Measurements from ENCODE around the gene ATE1.
"Not testable (repeated sequence)": the region's sequence is repeated elsewhere in the genome, so short reads cannot be mapped to it uniquely, and the experiment has no call there.

Gene ATE1

DNA sequence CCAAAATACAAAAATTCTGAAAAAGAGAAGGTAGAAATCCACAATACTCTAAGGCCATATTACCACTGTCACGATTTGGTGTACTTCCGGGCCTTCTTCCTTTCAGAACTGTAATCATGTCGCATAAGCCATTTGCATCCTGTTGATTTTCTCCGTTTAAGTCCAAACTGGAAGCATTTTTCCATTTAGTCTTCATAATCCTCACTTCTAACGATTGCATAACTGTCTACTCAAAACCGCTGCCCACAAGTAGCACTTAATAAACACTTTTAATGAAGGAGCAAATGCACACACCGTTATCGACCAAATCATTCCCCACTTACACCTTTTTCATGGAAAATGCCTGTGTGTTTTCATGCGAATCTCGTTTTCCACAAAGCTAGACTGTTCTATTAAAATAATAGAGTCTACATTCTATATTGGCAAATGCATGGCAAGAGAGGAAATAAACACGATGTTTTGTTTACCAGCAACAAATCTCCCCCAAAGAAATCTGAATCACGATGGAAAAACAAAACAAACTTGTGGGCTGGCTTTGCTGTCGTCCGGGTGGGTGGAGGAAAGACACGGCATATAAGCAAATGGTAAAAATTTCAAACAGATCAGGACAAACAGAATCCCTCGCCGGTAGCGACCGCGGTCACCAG lies 1.0 kb downstream of the ATE1 start:
- Histone ChIP-seq H3K4me3 (ENCODE audit: low read length) (peak overlapping the region; percentile 77), H3K27me3 (ENCODE audit: control insufficient read depth, insufficient read depth, low read length) (no peaks in the 10 kb centered on the region), H3K4me1 (ENCODE audit: control insufficient read depth, insufficient read depth, low read length) (peaks cover 6% of the 10 kb centered on the region), H3K9me3 (ENCODE audit: control insufficient read depth, low read length) (no peaks in the 10 kb centered on the region), H3K36me3 (ENCODE audit: control insufficient read depth, insufficient read depth, low read length) (no peaks in the 10 kb centered on the region), H3K9ac (ENCODE audit: low read length) (peak overlapping the region; percentile 96)

- H3K9me3 ChIP-seq (ENCODE audit: control insufficient read depth, low read length), result no peaks in the 10 kb centered on the region
- no peak overlapping the region for H3K9ac ChIP-seq (ENCODE audit: low read length)
- H3K36me3 ChIP-seq (ENCODE audit: control insufficient read depth, insufficient read depth, low read length), result no peaks in the 10 kb centered on the region
- H3K27me3 ChIP-seq (ENCODE audit: control insufficient read depth, insufficient read depth, low read length), result no peaks in the 10 kb centered on the region
- H3K4me3 ChIP-seq (ENCODE audit: low read length), result no peak overlapping the region
- H3K4me1 ChIP-seq (ENCODE audit: control insufficient read depth, insufficient read depth, low read length), result peaks cover 6% of the 10 kb centered on the region
Observed at GRCh38 chr10:121926157-121926556, 1.7 kb downstream of the ATE1 start.

GRCh38 chr10:121921238-121921931 lies 6.4 kb downstream of the ATE1 start:
- H3K27me3 ChIP-seq (ENCODE audit: control insufficient read depth, insufficient read depth, low read length), result no peaks in the 10 kb centered on the region
- H3K4me1 ChIP-seq (ENCODE audit: control insufficient read depth, insufficient read depth, low read length), result no peaks in the 10 kb centered on the region
- no peaks in the 10 kb centered on the region for H3K36me3 ChIP-seq (ENCODE audit: control insufficient read depth, insufficient read depth, low read length)
- no peak overlapping the region for H3K4me3 ChIP-seq (ENCODE audit: low read length)
- H3K9me3 ChIP-seq (ENCODE audit: control insufficient read depth, low read length), result no peaks in the 10 kb centered on the region
- no peak overlapping the region for H3K9ac ChIP-seq (ENCODE audit: low read length)

DNA sequence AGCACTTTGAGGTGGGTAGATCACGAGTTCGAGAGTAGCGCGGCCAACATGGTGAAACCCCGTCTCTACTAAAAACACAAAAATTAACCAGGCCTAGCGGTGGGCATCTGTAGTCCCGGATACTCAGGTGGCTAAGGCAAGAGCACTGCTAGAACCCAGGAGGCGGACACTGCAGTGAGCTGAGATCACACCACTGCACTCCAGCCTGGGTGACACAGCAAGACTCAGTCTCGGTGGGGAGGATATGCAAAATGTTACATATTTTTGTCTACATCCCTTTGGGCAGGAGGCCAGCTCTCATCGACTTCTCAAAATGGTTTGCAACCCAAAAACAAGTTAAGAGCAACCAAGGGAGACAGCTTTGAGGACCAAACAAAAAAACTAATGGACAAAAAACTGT lies 8.2 kb downstream of the ATE1 start:
- Histone ChIP-seq H3K9ac (ENCODE audit: low read length) (no peak overlapping the region), H3K36me3 (ENCODE audit: control insufficient read depth, insufficient read depth, low read length) (no peaks in the 10 kb centered on the region), H3K9me3 (ENCODE audit: control insufficient read depth, low read length) (no peaks in the 10 kb centered on the region), H3K27me3 (ENCODE audit: control insufficient read depth, insufficient read depth, low read length) (no peaks in the 10 kb centered on the region), H3K4me3 (ENCODE audit: low read length) (no peak overlapping the region), H3K4me1 (ENCODE audit: control insufficient read depth, insufficient read depth, low read length) (no peaks in the 10 kb centered on the region)

- not testable (repeated sequence) for H3K36me3 ChIP-seq (ENCODE audit: control insufficient read depth, insufficient read depth, low read length); H3K9me3 ChIP-seq (ENCODE audit: control insufficient read depth, low read length); H3K9ac ChIP-seq (ENCODE audit: low read length)
Observed at GRCh38 chr10:121918800-121919199, 9.0 kb downstream of the ATE1 start.

GRCh38 chr10:121914661-121915060 lies 13.2 kb downstream of the ATE1 start:
- H3K27me3 ChIP-seq (ENCODE audit: control insufficient read depth, insufficient read depth, low read length), result no peaks in the 10 kb centered on the region
- H3K4me1 ChIP-seq (ENCODE audit: control insufficient read depth, insufficient read depth, low read length), result no peaks in the 10 kb centered on the region
- no peak overlapping the region for H3K9ac ChIP-seq (ENCODE audit: low read length)
- H3K9me3 ChIP-seq (ENCODE audit: control insufficient read depth, low read length), result no peaks in the 10 kb centered on the region
- H3K36me3 ChIP-seq (ENCODE audit: control insufficient read depth, insufficient read depth, low read length), result no peaks in the 10 kb centered on the region
- no peak overlapping the region for H3K4me3 ChIP-seq (ENCODE audit: low read length)

More at GRCh38 chr10:121918800-121919199, 9.0 kb downstream of the ATE1 start:
- not testable (repeated sequence) for H3K4me1 ChIP-seq (ENCODE audit: control insufficient read depth, insufficient read depth, low read length); H3K27me3 ChIP-seq (ENCODE audit: control insufficient read depth, insufficient read depth, low read length); H3K4me3 ChIP-seq (ENCODE audit: low read length)

- Histone ChIP-seq H3K4me1 (ENCODE audit: control insufficient read depth, insufficient read depth, low read length) (no peaks in the 10 kb centered on the region), H3K9ac (ENCODE audit: low read length) (no peak overlapping the region), H3K36me3 (ENCODE audit: control insufficient read depth, insufficient read depth, low read length) (no peaks in the 10 kb centered on the region), H3K27me3 (ENCODE audit: control insufficient read depth, insufficient read depth, low read length) (no peaks in the 10 kb centered on the region), H3K4me3 (ENCODE audit: low read length) (no peak overlapping the region), H3K9me3 (ENCODE audit: control insufficient read depth, low read length) (no peaks in the 10 kb centered on the region)
Observed at GRCh38 chr10:121911421-121911697, 16.5 kb downstream of the ATE1 start.

- no peak overlapping the region for H3K9ac ChIP-seq (ENCODE audit: low read length)
- H3K36me3 ChIP-seq (ENCODE audit: control insufficient read depth, insufficient read depth, low read length), result no peaks in the 10 kb centered on the region
- H3K27me3 ChIP-seq (ENCODE audit: control insufficient read depth, insufficient read depth, low read length), result no peaks in the 10 kb centered on the region
- no peaks in the 10 kb centered on the region for H3K9me3 ChIP-seq (ENCODE audit: control insufficient read depth, low read length)
- H3K4me1 ChIP-seq (ENCODE audit: control insufficient read depth, insufficient read depth, low read length), result no peaks in the 10 kb centered on the region
- H3K4me3 ChIP-seq (ENCODE audit: low read length), result no peak overlapping the region
Observed at GRCh38 chr10:121910673-121911420, 17.0 kb downstream of the ATE1 start.

DNA sequence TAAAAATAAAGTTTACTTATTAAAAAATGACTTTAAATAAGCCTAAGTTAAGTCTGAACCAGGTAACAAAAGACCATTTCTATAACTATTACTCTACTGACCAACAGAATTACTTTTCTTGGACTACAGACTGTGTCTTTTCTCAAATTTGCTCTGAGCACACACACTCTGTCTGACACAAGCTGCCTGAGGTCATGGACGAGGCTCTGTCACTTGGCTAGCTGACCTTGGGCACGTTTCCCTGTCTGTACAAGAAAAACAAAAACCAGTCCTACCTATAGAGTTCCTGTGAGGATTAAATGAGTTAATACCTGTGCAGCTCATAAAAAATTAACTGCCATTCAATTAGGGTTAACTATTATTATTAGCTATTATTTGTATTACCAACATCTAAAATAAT lies 22.9 kb downstream of the ATE1 start:
- no peaks in the 10 kb centered on the region for H3K36me3 ChIP-seq (ENCODE audit: control insufficient read depth, insufficient read depth, low read length)
- H3K4me3 ChIP-seq (ENCODE audit: low read length), result no peak overlapping the region
- H3K27me3 ChIP-seq (ENCODE audit: control insufficient read depth, insufficient read depth, low read length), result no peaks in the 10 kb centered on the region
- no peaks in the 10 kb centered on the region for H3K9me3 ChIP-seq (ENCODE audit: control insufficient read depth, low read length)
- H3K4me1 ChIP-seq (ENCODE audit: control insufficient read depth, insufficient read depth, low read length), result no peaks in the 10 kb centered on the region
- no peak overlapping the region for H3K9ac ChIP-seq (ENCODE audit: low read length)

GRCh38 chr10:121900443-121901174 lies 27.2 kb downstream of the ATE1 start:
- H3K36me3 ChIP-seq (ENCODE audit: control insufficient read depth, insufficient read depth, low read length), result peaks cover 17% of the 10 kb centered on the region
- no peaks in the 10 kb centered on the region for H3K27me3 ChIP-seq (ENCODE audit: control insufficient read depth, insufficient read depth, low read length)
- no peaks in the 10 kb centered on the region for H3K9me3 ChIP-seq (ENCODE audit: control insufficient read depth, low read length)
- H3K4me1 ChIP-seq (ENCODE audit: control insufficient read depth, insufficient read depth, low read length), result no peaks in the 10 kb centered on the region
- H3K4me3 ChIP-seq (ENCODE audit: low read length), result no peak overlapping the region
- no peak overlapping the region for H3K9ac ChIP-seq (ENCODE audit: low read length)

- H3K4me3 ChIP-seq (ENCODE audit: low read length), result no peak overlapping the region
- H3K9ac ChIP-seq (ENCODE audit: low read length), result no peak overlapping the region
- peaks cover 17% of the 10 kb centered on the region for H3K36me3 ChIP-seq (ENCODE audit: control insufficient read depth, insufficient read depth, low read length)
- no peaks in the 10 kb centered on the region for H3K4me1 ChIP-seq (ENCODE audit: control insufficient read depth, insufficient read depth, low read length)
- no peaks in the 10 kb centered on the region for H3K9me3 ChIP-seq (ENCODE audit: control insufficient read depth, low read length)
- no peaks in the 10 kb centered on the region for H3K27me3 ChIP-seq (ENCODE audit: control insufficient read depth, insufficient read depth, low read length)
Observed at GRCh38 chr10:121899727-121900126, 28.1 kb downstream of the ATE1 start.

- no peaks in the 10 kb centered on the region for H3K27me3 ChIP-seq (ENCODE audit: control insufficient read depth, insufficient read depth, low read length)
- H3K9ac ChIP-seq (ENCODE audit: low read length), result no peak overlapping the region
- H3K4me3 ChIP-seq (ENCODE audit: low read length), result no peak overlapping the region
- H3K4me1 ChIP-seq (ENCODE audit: control insufficient read depth, insufficient read depth, low read length), result no peaks in the 10 kb centered on the region
- no peaks in the 10 kb centered on the region for H3K36me3 ChIP-seq (ENCODE audit: control insufficient read depth, insufficient read depth, low read length)
- H3K9me3 ChIP-seq (ENCODE audit: control insufficient read depth, low read length), result no peaks in the 10 kb centered on the region
Observed at GRCh38 chr10:121891103-121891502, 36.7 kb downstream of the ATE1 start.

Data from mucosa of stomach (tissue), 1 donor.